DMS79 (cell line): ENCODE data around the gene CALN1.
"Not testable (repeated sequence)": the region's sequence is repeated elsewhere in the genome, so short reads cannot be mapped to it uniquely, and the experiment has no call there.

Experiments used
- DNase-seq: peaks from one replicate; lab custom pipeline; 2025; lab: John Stamatoyannopoulos, UW

Gene CALN1

DNA sequence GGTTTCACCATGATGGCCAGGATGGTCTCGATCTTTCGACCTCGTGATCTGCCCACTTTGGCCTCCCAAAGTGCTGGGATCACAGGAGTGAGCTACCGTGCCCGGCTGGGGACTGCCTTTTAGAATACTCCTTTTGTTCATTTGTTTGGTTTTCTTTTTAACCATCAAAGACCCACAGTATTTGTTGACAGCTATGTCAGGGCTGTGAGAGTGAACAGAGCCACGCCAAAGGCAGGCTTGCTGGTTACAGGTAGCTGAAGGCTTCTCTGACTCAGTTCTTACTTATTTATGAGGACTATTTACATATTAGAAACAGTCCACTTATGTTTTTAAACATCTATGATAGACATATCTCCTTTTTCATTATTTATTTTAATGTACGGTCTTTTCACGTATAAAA, 544.5 kb downstream of the CALN1 start:
- DNase-seq: no peak

GRCh38 chr7:71865172-71865571, 547.0 kb downstream of the CALN1 start:
- DNase-seq: no peak

- no peak for DNase-seq
These were observed 548.0 kb downstream of the CALN1 start for GRCh38 chr7:71864130-71864529.

GRCh38 chr7:71860572-71860971, 551.6 kb downstream of the CALN1 start:
- no peak for DNase-seq

- DNase-seq: no peak
These were observed 554.8 kb downstream of the CALN1 start for GRCh38 chr7:71857338-71857737.

DNA sequence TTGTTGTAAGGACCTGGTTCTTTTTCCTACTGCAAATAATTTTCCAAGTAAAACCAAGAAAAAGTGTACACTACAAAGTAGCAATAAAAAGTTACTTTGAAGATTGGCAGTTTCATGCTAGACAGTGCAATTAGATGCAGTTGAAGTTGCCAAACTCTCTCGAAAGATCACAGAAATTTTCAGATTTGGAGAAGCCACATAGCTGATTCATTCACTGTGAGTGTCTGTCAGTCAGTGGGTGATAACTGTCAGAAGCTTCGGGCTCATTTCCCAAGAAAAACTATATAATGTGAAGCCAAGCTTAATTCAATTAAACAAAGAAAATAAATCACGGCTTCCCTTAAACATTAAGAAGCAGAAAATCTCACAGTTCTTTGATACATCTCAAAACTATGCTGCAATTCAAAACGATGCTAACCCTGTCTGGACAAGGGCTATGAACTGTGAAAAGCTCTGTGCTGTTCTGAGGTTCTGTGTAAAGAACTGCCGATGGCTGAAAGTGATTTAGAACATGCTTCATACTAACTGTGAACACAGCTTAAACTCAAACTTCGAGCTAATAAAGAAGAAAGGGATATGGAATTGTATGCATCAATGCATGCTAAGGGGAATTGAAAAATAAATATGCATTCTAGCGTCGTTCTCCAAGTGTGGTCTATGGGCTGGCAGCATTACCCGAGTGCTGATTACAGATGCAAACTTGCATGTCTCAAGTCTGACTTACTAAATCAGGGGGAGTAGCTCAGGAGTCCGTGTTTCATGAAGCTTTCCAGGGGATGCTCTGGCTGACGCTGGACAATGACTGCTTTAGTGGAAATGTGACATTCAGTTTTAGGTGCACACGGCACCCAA, 557.4 kb downstream of the CALN1 start:
- no peak for DNase-seq

DNA sequence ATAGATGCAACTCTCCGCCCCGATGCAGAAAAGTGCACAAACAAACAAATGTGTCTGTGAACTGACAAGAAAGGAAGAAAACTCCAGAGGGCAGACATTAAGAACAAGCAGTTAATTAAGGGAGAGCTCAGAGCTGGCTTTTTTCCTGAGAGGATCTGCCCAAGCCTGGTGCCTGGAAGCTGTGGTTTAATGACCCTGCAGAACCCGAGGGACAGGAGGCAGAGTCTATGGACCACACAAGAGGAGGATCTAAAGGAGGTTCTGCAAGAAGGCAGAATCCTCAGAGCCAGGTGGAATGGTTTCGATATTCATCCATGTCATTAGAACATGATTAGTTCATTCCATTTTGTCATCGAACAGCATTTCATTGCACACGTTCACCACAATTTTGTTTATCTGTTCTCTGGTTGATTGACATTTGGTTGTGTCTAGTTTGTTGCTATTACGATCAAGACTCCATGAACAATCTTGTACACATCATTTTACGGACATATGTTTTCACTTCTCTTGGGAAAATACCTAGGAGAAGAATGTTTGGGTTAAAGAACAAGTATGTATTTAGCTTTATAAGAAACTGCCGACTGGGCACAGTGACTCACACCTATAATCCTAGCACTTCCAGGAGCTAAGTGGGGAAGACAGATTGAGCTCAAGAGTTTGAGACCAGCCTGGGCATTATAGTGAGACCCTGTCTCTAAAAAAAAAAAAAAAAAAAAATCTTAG, 560.2 kb downstream of the CALN1 start:
- DNase-seq: no peak

- no peak for DNase-seq
These were observed 566.0 kb downstream of the CALN1 start for GRCh38 chr7:71846160-71846559.

DNA sequence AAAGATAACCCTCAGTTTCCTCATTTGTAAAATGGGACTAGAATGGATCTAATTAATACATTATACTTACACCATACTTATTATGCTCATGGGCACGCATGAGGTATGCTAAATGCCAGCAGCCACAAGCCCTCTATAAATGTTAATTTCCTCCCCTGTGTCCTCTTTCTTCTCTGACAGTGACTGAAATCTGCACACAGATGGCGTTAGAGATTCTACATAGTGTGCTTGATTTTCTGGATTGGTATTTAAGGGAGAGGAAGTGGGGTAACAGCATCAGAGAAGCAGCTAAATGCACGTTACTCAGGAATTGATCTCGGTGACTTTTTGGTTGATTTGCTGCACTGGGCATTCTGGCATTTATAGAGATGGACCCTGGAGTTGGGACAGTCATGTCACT, 568.5 kb downstream of the CALN1 start:
- DNase-seq: no peak

DNA sequence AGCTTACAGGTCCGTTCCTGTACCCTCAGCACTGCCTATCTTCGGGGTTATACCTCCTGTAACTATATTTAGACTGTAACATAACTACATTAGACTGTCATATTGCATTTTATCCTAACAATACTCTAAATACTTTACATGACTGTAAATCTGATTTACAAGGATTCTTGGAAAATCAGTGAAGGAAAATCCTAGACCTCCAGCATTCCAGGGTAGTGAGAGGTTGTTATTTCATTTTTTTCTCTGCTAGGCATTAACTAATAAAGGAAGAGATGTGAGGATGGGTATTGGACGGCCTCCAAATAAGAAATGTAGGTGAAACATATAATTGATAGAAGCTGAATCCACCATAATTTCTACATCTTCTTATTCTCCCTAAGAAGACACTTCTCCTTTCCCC, 569.4 kb downstream of the CALN1 start:
- no peak for DNase-seq

- no peak for DNase-seq
These were observed 569.8 kb downstream of the CALN1 start for GRCh38 chr7:71842381-71842780.

DNA sequence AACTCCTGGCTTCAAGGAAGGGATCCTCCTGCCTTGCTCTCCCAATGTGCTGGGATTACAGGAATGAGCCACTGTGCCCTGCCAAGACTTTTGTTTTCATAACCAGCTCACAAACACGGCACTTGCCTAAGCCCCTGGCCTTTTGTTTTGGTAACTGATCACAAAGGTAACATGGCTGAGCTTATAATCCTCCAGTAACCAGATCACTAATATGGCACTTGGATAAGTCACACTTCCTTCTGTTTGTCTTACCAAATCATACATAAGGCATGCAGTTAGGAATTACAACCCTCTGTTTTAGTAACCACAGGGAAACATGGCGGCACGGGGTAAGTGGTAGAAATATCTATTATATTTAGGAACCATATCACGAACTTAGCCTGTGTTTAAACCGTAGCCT, 577.1 kb downstream of the CALN1 start:
- DNase-seq: no peak

- no peak for DNase-seq
These were observed 582.6 kb downstream of the CALN1 start for GRCh38 chr7:71829515-71829914.

- DNase-seq: no peak
These were observed 583.8 kb downstream of the CALN1 start for GRCh38 chr7:71828361-71828760.

- no peak for DNase-seq
These were observed 586.0 kb downstream of the CALN1 start for GRCh38 chr7:71826141-71826540.

- no peak for DNase-seq
These were observed 588.0 kb downstream of the CALN1 start for GRCh38 chr7:71824006-71824760.

- not testable (repeated sequence) for DNase-seq
These were observed 589.7 kb downstream of the CALN1 start for GRCh38 chr7:71822406-71822805.

GRCh38 chr7:71817916-71818315, 594.2 kb downstream of the CALN1 start:
- no peak for DNase-seq

- no peak for DNase-seq
These were observed 604.0 kb downstream of the CALN1 start for GRCh38 chr7:71808115-71808514.

DNA sequence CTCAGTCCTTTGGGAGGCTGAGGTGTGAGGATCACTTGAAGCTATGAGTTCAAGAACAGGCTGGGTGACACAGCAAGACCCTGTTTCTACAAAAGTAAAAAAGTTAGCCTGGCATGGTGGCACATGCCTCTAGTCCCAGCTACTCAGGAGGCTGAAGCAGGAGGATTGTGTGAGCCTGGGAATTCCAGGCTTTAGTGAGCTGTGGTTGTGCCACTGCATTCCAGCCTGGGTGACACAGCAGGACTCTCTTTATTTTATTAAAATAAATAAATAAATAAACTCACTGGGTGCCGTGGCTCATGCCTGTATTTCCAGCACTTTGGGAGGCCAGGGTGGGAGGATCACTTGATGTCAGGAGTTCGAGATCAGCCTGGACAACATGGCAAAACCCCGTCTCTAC, 607.9 kb downstream of the CALN1 start:
- no peak for DNase-seq

DNA sequence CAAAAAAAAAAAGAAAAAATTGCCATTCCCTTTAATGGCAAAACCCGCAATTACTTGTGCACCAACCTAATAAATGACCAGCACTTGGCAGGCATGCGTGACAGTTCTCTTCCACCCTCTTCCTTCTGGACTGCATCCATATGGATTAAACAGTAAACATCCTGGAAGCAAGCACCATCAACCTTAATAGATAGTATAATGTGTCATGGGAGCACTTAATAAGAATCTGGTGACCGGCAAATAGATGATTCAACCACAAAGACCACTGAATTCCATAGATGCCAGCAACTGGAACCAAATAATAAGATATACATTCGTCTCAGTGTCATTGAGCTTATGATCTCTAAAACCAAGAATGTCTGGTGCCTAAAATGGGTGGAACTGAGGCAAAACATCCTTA, 610.2 kb downstream of the CALN1 start:
- DNase-seq: no peak

GRCh38 chr7:71800321-71800720, 611.8 kb downstream of the CALN1 start:
- DNase-seq: no peak

DNA sequence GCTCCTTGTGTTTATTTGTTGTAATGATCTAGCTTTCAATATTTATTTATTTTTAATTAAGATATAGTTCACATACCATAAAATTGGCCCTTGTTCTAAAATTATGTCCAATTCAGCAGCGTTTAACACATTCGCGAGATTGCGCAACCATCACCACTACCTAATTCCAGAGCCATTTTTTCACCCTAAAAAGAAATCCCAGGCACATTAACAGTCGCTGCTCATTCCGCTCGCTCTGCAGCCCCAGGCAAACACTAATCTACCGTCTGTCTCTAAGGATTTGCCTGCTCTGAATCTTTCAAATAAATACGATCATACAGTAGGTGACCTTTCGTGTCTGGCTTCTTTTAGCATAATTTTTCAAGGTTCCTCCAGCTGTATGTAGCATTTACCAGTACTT, 616.7 kb downstream of the CALN1 start:
- DNase-seq: no peak
